Measurements from ENCODE around the gene UBE2I. TPM values are rescaled to one million over a fixed set of nuclear protein-coding genes. Genes with fewer than 3 reads are reported as not detected.

UBE2I gene
- total RNA-seq, 1 experiment from 2014 or later = 290 TPM

GRCh38 chr16:1367486-1368174 is 58.2 kb downstream of the UBE2I start:
- Histone ChIP-seq H3K79me2 (ENCODE audit: insufficient read depth, low read length) (no peaks in the 10 kb centered on the region), H2AFZ (ENCODE audit: low read length) (no peak overlapping the region), H3T11ph (ENCODE audit: low read length) (no peak overlapping the region), H3K9ac (ENCODE audit: extremely low read depth, insufficient read length, low read length) (no peak overlapping the region), H3K27me3 (ENCODE audit: insufficient read depth, low read length) (no peaks in the 10 kb centered on the region), H3K79me1 (ENCODE audit: insufficient read depth, low read depth, low read length, poor library complexity, severe bottlenecking) (no peaks in the 10 kb centered on the region), H2BK12ac (ENCODE audit: insufficient read length, low read depth, low read length) (no peak overlapping the region), H2BK5ac (ENCODE audit: insufficient read length, low read length) (no peak overlapping the region), H3K18ac (ENCODE audit: insufficient read length, low read depth, low read length) (no peak overlapping the region), H2BK120ac (ENCODE audit: low read depth, low read length, poor library complexity, severe bottlenecking) (no peak overlapping the region), H3K14ac (ENCODE audit: insufficient read depth, low read length) (no peak overlapping the region; the same call in 1 of the 2 replicates), H3K9me3 (ENCODE audit: control insufficient read depth, low read depth, low read length) (no peaks in the 10 kb centered on the region), H2AK5ac (ENCODE audit: insufficient read length, low read length) (no peak overlapping the region), H2BK15ac (ENCODE audit: low read depth, low read length) (no peak overlapping the region), H3K23me2 (ENCODE audit: insufficient read length, low read depth, low read length, poor library complexity, severe bottlenecking) (no peaks in the 10 kb centered on the region), H4K20me1 (ENCODE audit: control insufficient read depth, insufficient read depth, insufficient read length) (no peaks in the 10 kb centered on the region), H3K27ac (ENCODE audit: insufficient read length, low read depth, low read length) (no peak overlapping the region), H4K8ac (replicated peaks; ENCODE audit: insufficient read length, low read depth, low read length) (no peak overlapping the region), H2BK20ac (ENCODE audit: low read depth, low read length, poor library complexity, severe bottlenecking) (no peak overlapping the region), H4K5ac (ENCODE audit: insufficient read length, low read depth, low read length) (no peak overlapping the region), H3K4me2 (ENCODE audit: insufficient read depth, insufficient read length, low read length) (no peak overlapping the region), H3K23ac (ENCODE audit: insufficient read length, low read depth, low read length) (no peak overlapping the region), H4K91ac (ENCODE audit: insufficient read length, low read depth, low read length) (no peak overlapping the region), H3K56ac (ENCODE audit: insufficient read length, low read depth, low read length) (no peak overlapping the region), H3K4me1 (ENCODE audit: insufficient read depth, low read length) (no peaks in the 10 kb centered on the region), H3K4ac (ENCODE audit: low read depth, low read length) (no peak overlapping the region)
- Mint-ChIP-seq H3K27me3 (ENCODE audit: low read depth) (no peaks in the 10 kb centered on the region), H3K4me1 (no peaks in the 10 kb centered on the region), H3K9me3 (no peaks in the 10 kb centered on the region), H3K36me3 (ENCODE audit: insufficient read depth in 1 of 3, low read depth in 3 of 3) (peaks cover 16 to 44% (median 36%) of the 10 kb centered on the region in 3 experiments; a peak in 6 of 7 replicates), H3K27ac (peak overlapping the region in 1 of 3 experiments; percentile 74; a peak in 1 of 7 replicates), H3K4me3 (no peak overlapping the region)
- DNase-seq = no peak
- no CpG with 5 or more reads among the region's 27 CpGs for WGBS (ENCODE audit: extremely low coverage, insufficient read length, low lambda C conversion rate)
- TF ChIP-seq CTCF (conservative IDR thresholded peaks at IDR 0.05) = no peak

Measured in H9 (cell line).